ENCODE data around the gene TAF6.
A peak's percentile ranks its signal among the peaks of the same experiment; 100 is the strongest.

Gene TAF6

GRCh38 chr7:100152404-100152803, 33.2 kb upstream of the TAF6 start:
- TF ChIP-seq EP300 (IDR thresholded peaks at IDR 0.05; ENCODE audit: borderline replicate concordance) (no peak), TEAD4 (IDR thresholded peaks at IDR 0.05) (no peak), MAX (IDR thresholded peaks at IDR 0.05) (no peak), YY1 (IDR thresholded peaks at IDR 0.05; ENCODE audit: low read depth) (no peak), REST (IDR thresholded peaks at IDR 0.05; ENCODE audit: low read depth) (no peak), TCF12 (IDR thresholded peaks at IDR 0.05; ENCODE audit: low read depth) (no peak), RAD21 (IDR thresholded peaks at IDR 0.05; ENCODE audit: low read depth) (no peak), NFIC (IDR thresholded peaks at IDR 0.05) (no peak), CREB1 (IDR thresholded peaks at IDR 0.05; ENCODE audit: low read depth) (no peak), ZBTB7A (IDR thresholded peaks at IDR 0.05; ENCODE audit: low read depth) (no peak), EGR1 (IDR thresholded peaks at IDR 0.05) (no peak), FOXM1 (IDR thresholded peaks at IDR 0.05; ENCODE audit: borderline replicate concordance, low read depth) (no peak), TAF1 (IDR thresholded peaks at IDR 0.05; ENCODE audit: low read depth) (no peak), CEBPB (IDR thresholded peaks at IDR 0.05) (no peak), USF1 (IDR thresholded peaks at IDR 0.05) (no peak)

DNA sequence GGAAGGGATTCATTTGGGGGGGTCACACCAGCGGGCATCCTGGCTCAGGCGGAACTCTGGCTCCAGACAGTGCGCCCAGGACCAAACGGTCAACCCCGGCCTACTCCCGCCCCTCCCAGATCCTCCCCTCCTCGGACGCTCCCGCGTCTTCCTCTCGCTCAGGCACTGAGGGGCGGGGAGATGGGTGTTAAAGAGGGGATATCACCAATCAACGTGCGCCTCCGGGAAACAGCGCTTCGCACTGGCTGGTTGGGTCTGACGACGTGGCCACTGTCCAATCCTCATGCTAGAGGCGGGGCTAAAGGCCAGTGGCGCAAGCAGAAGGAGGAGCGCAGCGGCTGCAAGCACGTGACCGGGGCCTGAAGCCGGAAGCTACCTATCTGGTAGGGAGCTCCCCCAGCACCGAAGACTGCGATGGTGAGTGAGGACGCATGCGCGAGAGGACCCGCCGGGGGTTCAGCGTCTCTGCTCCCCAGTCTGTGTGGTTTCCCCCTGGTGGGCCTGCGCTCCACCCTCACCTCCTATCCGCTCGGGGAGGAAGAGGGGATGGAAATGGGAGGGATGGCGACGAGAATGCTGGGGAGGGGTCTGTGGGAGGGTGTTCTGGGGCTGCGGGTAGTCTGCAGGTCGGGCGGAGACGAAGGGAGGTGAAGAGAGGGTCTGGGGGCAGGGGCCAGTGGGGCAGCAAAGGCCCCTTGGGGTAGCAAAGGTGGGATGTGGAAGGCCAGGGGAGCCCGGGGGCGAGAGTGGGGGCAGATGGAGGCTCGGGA, 29.6 kb upstream of the TAF6 start, which contains the start of gene LAMTOR4:
Gene LAMTOR4, plus strand, starts transcription at position 360 of the 770 bp plus-strand sequence. Its CDS starts 55 bp downstream, at position 415.
- TF ChIP-seq EGR1 (IDR thresholded peaks at IDR 0.05) (no peak), MAX (IDR thresholded peaks at IDR 0.05) (peak; percentile 72), CEBPB (IDR thresholded peaks at IDR 0.05) (peak; percentile 42; the same call in 1 of the 2 replicates), YY1 (IDR thresholded peaks at IDR 0.05; ENCODE audit: low read depth) (no peak), TAF1 (IDR thresholded peaks at IDR 0.05; ENCODE audit: low read depth) (peak; percentile 65), USF1 (IDR thresholded peaks at IDR 0.05) (peak; percentile 96), TCF12 (IDR thresholded peaks at IDR 0.05; ENCODE audit: low read depth) (0 out of 2 replicates have a peak, but pooled peaks have one; percentile 31), CREB1 (IDR thresholded peaks at IDR 0.05; ENCODE audit: low read depth) (peak; percentile 44; the same call in 1 of the 2 replicates)

DNA sequence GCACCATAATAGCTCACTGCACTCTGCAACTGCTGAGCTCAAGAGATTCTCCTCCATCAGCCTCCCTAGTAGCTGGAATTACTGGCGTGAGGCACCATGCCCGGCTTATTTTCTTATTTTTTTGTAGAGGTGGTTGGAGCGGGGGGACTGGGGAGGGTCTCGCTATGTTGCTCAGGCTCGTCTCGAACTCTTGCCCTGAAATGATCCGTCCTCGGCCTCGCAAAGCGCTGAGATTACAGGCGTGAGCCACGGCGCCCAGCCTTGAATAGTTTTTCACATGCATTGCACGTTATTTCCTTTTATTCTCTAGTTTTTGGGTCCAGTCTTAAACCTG, 29.0 kb upstream of the TAF6 start:
- TF ChIP-seq TAF1 (IDR thresholded peaks at IDR 0.05; ENCODE audit: low read depth): no peak
- no peak for TF ChIP-seq CEBPB (IDR thresholded peaks at IDR 0.05)
- no peak for TF ChIP-seq TEAD4 (IDR thresholded peaks at IDR 0.05)
- no peak for TF ChIP-seq REST (IDR thresholded peaks at IDR 0.05; ENCODE audit: low read depth)
- no peak for TF ChIP-seq USF1 (IDR thresholded peaks at IDR 0.05)
- TF ChIP-seq YY1 (IDR thresholded peaks at IDR 0.05; ENCODE audit: low read depth): no peak
- TF ChIP-seq NFIC (IDR thresholded peaks at IDR 0.05): no peak
- TF ChIP-seq ZBTB7A (IDR thresholded peaks at IDR 0.05; ENCODE audit: low read depth): no peak
- no peak for TF ChIP-seq CREB1 (IDR thresholded peaks at IDR 0.05; ENCODE audit: low read depth)
- TF ChIP-seq EP300 (IDR thresholded peaks at IDR 0.05; ENCODE audit: borderline replicate concordance): no peak
- no peak for TF ChIP-seq MAX (IDR thresholded peaks at IDR 0.05)
- no peak for TF ChIP-seq EGR1 (IDR thresholded peaks at IDR 0.05)
- TF ChIP-seq FOXM1 (IDR thresholded peaks at IDR 0.05; ENCODE audit: borderline replicate concordance, low read depth): no peak
- TF ChIP-seq RAD21 (IDR thresholded peaks at IDR 0.05; ENCODE audit: low read depth): no peak
- no peak for TF ChIP-seq TCF12 (IDR thresholded peaks at IDR 0.05; ENCODE audit: low read depth)

DNA sequence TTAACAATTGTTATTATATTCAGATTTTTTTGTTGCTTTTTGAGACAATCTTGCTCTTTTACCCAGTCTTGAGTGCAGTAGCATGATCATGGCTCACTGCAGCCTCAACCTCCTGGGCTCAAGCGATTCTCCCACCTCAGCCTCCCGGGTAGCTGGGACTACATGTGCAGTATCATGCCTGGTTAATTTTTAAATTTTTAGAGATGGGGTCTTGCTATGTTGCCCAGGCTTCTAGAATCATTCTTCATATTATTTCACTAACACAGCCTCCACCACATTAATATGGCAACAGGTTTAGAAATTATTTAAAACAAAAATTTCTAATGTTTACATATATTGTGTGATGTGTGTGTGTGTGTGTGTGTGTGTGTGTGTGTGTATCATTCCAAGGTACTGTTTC, 28.1 kb upstream of the TAF6 start:
- TF ChIP-seq USF1 (IDR thresholded peaks at IDR 0.05) (no peak), TAF1 (IDR thresholded peaks at IDR 0.05; ENCODE audit: low read depth) (no peak), TCF12 (IDR thresholded peaks at IDR 0.05; ENCODE audit: low read depth) (no peak), ZBTB7A (IDR thresholded peaks at IDR 0.05; ENCODE audit: low read depth) (no peak), YY1 (IDR thresholded peaks at IDR 0.05; ENCODE audit: low read depth) (no peak), TEAD4 (IDR thresholded peaks at IDR 0.05) (no peak), FOXM1 (IDR thresholded peaks at IDR 0.05; ENCODE audit: borderline replicate concordance, low read depth) (no peak), CREB1 (IDR thresholded peaks at IDR 0.05; ENCODE audit: low read depth) (no peak), CEBPB (IDR thresholded peaks at IDR 0.05) (no peak), EP300 (IDR thresholded peaks at IDR 0.05; ENCODE audit: borderline replicate concordance) (no peak), RAD21 (IDR thresholded peaks at IDR 0.05; ENCODE audit: low read depth) (no peak)
